HEK293T (cell line): ENCODE results near the gene CCDC8.

Experiments used
- BHLHE40 ChIP-seq: fragments of 450-650 bp; IDR thresholded peaks from 2 replicates; pipeline ENCODE4 v1.6.1; 2016; ENCODE audit warnings: mild to moderate bottlenecking, moderate library complexity, borderline replicate concordance
- ELF4 ChIP-seq: fragments of 450-650 bp; IDR thresholded peaks from 2 replicates; pipeline ENCODE4 v1.6.1; 2017; ENCODE audit warnings: antibody characterized with exemption
- FOXA1 ChIP-seq: fragments of 450-650 bp; IDR thresholded peaks from 2 replicates; pipeline ENCODE4 v1.6.1; 2016; ENCODE audit warnings: mild to moderate bottlenecking
- FOXK2 ChIP-seq: fragments of 450-650 bp; IDR thresholded peaks from 2 replicates; pipeline ENCODE4 v1.6.1; 2016; ENCODE audit warnings: mild to moderate bottlenecking
- FOXM1 ChIP-seq: fragments of 450-650 bp; IDR thresholded peaks from 2 replicates; pipeline ENCODE4 v1.6.1; 2017; ENCODE audit warnings: mild to moderate bottlenecking, borderline replicate concordance
- HDGF ChIP-seq: fragments of 450-650 bp; IDR thresholded peaks from 2 replicates; pipeline ENCODE4 v1.6.1; 2017; ENCODE audit warnings: antibody characterized with exemption, borderline replicate concordance
- L3MBTL2 ChIP-seq: fragments of 450-650 bp; conservative IDR thresholded peaks from 2 replicates; pipeline ENCODE4 v1.6.1; 2016; ENCODE audit warnings: mild to moderate bottlenecking
- LEF1 ChIP-seq: fragments of 450-650 bp; IDR thresholded peaks from 2 replicates; pipeline ENCODE4 v1.6.1; 2017; ENCODE audit warnings: mild to moderate bottlenecking, borderline replicate concordance
- NFRKB ChIP-seq: fragments of 450-650 bp; IDR thresholded peaks from 2 replicates; pipeline ENCODE4 v1.6.1; 2016; ENCODE audit warnings: mild to moderate bottlenecking, moderate library complexity
- PKNOX1 ChIP-seq: fragments of 450-650 bp; IDR thresholded peaks from 2 replicates; pipeline ENCODE4 v1.6.1; 2016
- SP1 ChIP-seq: fragments of 450-650 bp; IDR thresholded peaks from 2 replicates; pipeline ENCODE4 v1.6.1; 2017
- SUZ12 ChIP-seq: fragments of 450-650 bp; IDR thresholded peaks from 2 replicates; pipeline ENCODE4 v1.6.1; 2016; ENCODE audit warnings: mild to moderate bottlenecking
- TARDBP ChIP-seq: fragments of 450-650 bp; IDR thresholded peaks from 2 replicates; pipeline ENCODE4 v1.6.1; 2016
- ZNF384 ChIP-seq: fragments of 450-650 bp; IDR thresholded peaks from 2 replicates; pipeline ENCODE4 v1.6.1; 2016

- no peak for TF ChIP-seq SP1
- TF ChIP-seq HDGF, result no peak
- TF ChIP-seq ZNF384, result no peak
- no peak for TF ChIP-seq BHLHE40
- TF ChIP-seq TARDBP, result no peak
- TF ChIP-seq L3MBTL2, result no peak
- no peak for TF ChIP-seq NFRKB
- no peak for TF ChIP-seq SUZ12
- no peak for TF ChIP-seq FOXM1
- TF ChIP-seq FOXK2, result no peak
- TF ChIP-seq FOXA1, result no peak
- no peak for TF ChIP-seq LEF1
- TF ChIP-seq ELF4, result no peak
- no peak for TF ChIP-seq PKNOX1
These were observed 19.6 kb downstream of the CCDC8 start for GRCh38 chr19:46393456-46394401.
